PC-3 (cell line): Measurements from ENCODE around the gene ANAPC15.

Experiments
- CTCF ChIP-seq: fragments of 300-600 bp; sonication (generic); conservative IDR thresholded peaks from 2 replicates; pipeline ENCODE4 v1.5.1; 2017; ENCODE audit warnings: antibody characterized with exemption, low read depth, mild to moderate bottlenecking, low read length
- EZH2 ChIP-seq: fragments of 300-600 bp; sonication (generic); IDR thresholded peaks from one replicate; pipeline ENCODE4 v1.6.1; 2017; ENCODE audit warnings: antibody characterized with exemption, mild to moderate bottlenecking, low read length; ENCODE audit not compliant: unreplicated experiment
- EZH2phosphoT487 ChIP-seq: fragments of 300-600 bp; sonication (generic); IDR thresholded peaks from 2 replicates; pipeline ENCODE4 v1.6.1; 2018; ENCODE audit warnings: mild to moderate bottlenecking, antibody characterized with exemption, low read length, borderline replicate concordance

GRCh38 chr11:72070491-72070890, 42.0 kb downstream of the ANAPC15 start:
- TF ChIP-seq CTCF (no peak), EZH2phosphoT487 (no peak), EZH2 (no peak)
